Activated T-cell treated with anti-CD3 and anti-CD28 coated beads, Interleukin-2, amount 50 U/mL, for 48 hours (primary cell): ENCODE measurements around the gene ADAMTS13.

ENCODE experiments used
- DNase-seq, 2 experiments: peaks; one replicate each; pipeline ENCODE4 v3.0.0-alpha.2; 2020

Gene ADAMTS13

GRCh38 chr9:133473743-133474142, 51.6 kb downstream of the ADAMTS13 start:
- no peak for DNase-seq

GRCh38 chr9:133474215-133474614, 52.0 kb downstream of the ADAMTS13 start:
- DNase-seq: no peak

- no peak for DNase-seq
These were observed 52.7 kb downstream of the ADAMTS13 start for GRCh38 chr9:133474853-133475252.

GRCh38 chr9:133475292-133476012, 53.3 kb downstream of the ADAMTS13 start:
- DNase-seq: no peak

GRCh38 chr9:133476036-133476931, 54.1 kb downstream of the ADAMTS13 start:
- DNase-seq: no peak

- DNase-seq: no peak
These were observed 54.8 kb downstream of the ADAMTS13 start for GRCh38 chr9:133476941-133477340.

- DNase-seq: no peak
These were observed 55.3 kb downstream of the ADAMTS13 start for GRCh38 chr9:133477461-133477860.

- no peak for DNase-seq
These were observed 56.1 kb downstream of the ADAMTS13 start for GRCh38 chr9:133477992-133478850.

GRCh38 chr9:133478851-133479711, 56.9 kb downstream of the ADAMTS13 start, which contains the start of gene SLC2A6:
SLC2A6 (minus strand) TSS chr9:133479099; CDS start chr9:133479059, 40 bp downstream.
- DNase-seq: peak; percentile 84 to 89

GRCh38 chr9:133483611-133484010, 61.4 kb downstream of the ADAMTS13 start:
- no peak for DNase-seq

- no peak for DNase-seq
These were observed 62.7 kb downstream of the ADAMTS13 start for GRCh38 chr9:133484671-133485437.

- DNase-seq: no peak
These were observed 63.5 kb downstream of the ADAMTS13 start for GRCh38 chr9:133485531-133486260.

GRCh38 chr9:133487331-133487725, 65.2 kb downstream of the ADAMTS13 start:
- DNase-seq: no peak

GRCh38 chr9:133488686-133489252, 66.6 kb downstream of the ADAMTS13 start:
- DNase-seq: no peak

GRCh38 chr9:133489253-133490190, 67.4 kb downstream of the ADAMTS13 start:
- no peak for DNase-seq

GRCh38 chr9:133490201-133490681, 68.1 kb downstream of the ADAMTS13 start:
- DNase-seq: no peak

GRCh38 chr9:133490865-133491655, 68.9 kb downstream of the ADAMTS13 start:
- DNase-seq: no peak

GRCh38 chr9:133491656-133491925, 69.4 kb downstream of the ADAMTS13 start:
- DNase-seq: no peak
